Fibroblast of mammary gland (primary cell): Measurements from ENCODE around the gene PLA2G4B.

Experiments used
- DNase-seq: peaks from one replicate; pipeline ENCODE4 v3.0.0-alpha.2; 2010; ENCODE audit warnings: low read depth
- H3K4me3 ChIP-seq: 2 replicates; pipeline ENCODE4 v1.5.1; 2011; ENCODE audit warnings: low read depth, mild to moderate bottlenecking, low read length, moderate library complexity; ENCODE audit not compliant: control insufficient read depth
- TF ChIP-seq, protein P1 (sequence below): conservative IDR thresholded peaks from 2 replicates; pipeline ENCODE4 v1.5.1; 2011; ENCODE audit warnings: low read depth, low read length, inconsistent platforms; ENCODE audit not compliant: control insufficient read depth, insufficient read depth

PLA2G4B gene

DNA sequence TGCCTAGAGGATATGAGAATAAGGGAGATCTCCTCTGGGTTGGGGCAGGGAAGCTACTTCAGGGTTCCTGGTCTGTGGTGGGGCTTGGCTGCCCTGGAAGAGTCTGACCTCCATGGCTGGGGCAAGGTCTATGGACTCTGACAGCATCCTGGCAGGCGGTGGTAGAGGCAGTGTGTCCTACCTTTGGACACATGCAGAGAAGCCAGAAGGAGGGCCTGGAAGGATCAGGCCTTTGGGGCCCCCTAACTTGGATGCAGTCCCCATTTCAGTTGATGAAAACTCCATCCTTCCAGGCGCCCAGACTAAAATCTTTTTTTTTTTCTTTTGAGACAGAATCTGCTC lies 44.8 kb downstream of the PLA2G4B start:
- TF ChIP-seq, protein P1, sequence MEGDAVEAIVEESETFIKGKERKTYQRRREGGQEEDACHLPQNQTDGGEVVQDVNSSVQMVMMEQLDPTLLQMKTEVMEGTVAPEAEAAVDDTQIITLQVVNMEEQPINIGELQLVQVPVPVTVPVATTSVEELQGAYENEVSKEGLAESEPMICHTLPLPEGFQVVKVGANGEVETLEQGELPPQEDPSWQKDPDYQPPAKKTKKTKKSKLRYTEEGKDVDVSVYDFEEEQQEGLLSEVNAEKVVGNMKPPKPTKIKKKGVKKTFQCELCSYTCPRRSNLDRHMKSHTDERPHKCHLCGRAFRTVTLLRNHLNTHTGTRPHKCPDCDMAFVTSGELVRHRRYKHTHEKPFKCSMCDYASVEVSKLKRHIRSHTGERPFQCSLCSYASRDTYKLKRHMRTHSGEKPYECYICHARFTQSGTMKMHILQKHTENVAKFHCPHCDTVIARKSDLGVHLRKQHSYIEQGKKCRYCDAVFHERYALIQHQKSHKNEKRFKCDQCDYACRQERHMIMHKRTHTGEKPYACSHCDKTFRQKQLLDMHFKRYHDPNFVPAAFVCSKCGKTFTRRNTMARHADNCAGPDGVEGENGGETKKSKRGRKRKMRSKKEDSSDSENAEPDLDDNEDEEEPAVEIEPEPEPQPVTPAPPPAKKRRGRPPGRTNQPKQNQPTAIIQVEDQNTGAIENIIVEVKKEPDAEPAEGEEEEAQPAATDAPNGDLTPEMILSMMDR = no peak
- DNase-seq = no peak
- H3K4me3 ChIP-seq = no peak overlapping the region

DNA sequence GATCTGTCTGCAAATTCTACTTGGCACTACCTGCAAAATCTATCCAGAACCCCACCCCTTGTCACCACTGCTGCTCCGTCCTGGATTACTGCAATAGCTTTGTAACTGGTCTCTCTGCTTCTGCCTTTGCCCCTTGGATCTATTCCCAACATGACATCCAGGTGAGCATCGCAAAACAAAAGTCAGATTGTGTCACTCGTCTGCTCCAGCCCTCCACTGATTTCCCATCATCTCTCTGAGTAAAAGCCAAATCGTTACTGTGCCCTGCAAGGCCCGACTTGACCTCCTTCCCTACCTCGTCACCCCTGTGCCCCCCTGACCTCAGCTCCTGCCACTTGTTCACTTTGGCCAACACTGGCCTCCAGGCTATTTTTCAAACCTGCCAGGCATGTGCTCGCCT lies 45.8 kb downstream of the PLA2G4B start:
- H3K4me3 ChIP-seq = no peak overlapping the region
- DNase-seq = no peak
- TF ChIP-seq, protein P1 = no peak

DNA sequence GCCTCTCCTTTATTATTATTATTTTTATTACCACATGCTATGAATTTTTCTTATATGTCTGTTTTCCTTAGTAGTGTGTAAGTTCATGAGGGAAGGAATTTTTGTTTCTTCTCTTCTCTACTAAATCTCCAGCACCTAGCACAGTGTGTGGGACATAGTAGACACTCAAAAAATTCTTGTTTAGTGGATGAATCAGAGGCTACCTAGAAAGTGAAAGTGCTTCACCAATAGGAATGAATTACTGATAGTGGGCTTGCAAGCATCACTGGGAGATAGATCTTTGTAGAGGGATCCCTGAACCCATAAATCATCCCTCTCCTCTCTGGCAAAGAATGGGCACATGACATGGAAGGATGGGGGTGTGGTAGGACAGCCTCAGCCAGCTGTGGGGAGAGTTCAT lies 46.7 kb downstream of the PLA2G4B start:
- TF ChIP-seq, protein P1 = no peak
- no peak for DNase-seq
- H3K4me3 ChIP-seq = no peak overlapping the region

DNA sequence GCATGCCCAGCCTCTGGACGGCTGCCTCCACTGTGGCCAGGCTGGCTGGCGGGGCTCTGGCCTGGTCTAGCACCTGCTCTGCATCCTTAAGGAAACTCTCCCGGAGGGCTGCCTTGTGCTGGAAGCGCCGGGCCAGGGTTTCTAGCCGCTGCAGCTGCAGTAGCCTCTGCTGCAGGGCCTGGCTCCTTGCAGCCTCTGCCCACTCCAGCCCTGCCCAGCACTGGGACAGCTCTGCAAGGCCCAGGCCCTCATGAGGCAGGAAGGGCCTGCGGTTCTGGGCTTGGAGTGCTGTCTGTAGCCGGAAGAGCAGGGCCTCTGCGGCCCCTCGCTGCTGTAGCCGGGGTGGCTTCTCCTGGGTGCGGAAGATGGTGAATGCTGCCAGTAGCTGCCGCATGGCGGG lies 47.2 kb downstream of the PLA2G4B start:
- H3K4me3 ChIP-seq = no peak overlapping the region
- no peak for DNase-seq
- TF ChIP-seq, protein P1 = no peak

DNA sequence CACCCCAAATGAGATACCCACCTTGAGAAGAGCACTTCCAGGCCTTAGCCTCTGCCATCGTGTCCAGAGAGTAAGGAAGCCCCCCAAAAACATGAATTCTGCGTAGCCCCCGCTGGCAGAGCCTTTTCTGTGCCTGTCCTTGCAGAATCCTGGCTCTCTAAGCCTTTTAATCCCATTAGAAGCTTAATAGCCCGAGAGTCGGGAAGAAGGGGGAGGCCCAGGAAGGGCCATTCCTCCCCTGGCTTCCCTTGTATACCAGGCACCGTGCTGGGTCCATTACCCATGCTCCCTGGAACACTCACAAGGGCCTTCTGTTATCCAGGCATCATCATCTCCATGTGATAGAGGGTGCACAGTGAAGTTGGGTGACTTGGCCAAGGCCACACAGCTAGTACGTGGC lies 48.1 kb downstream of the PLA2G4B start:
- DNase-seq = no peak
- no peak overlapping the region for H3K4me3 ChIP-seq
- TF ChIP-seq, protein P1 = no peak

DNA sequence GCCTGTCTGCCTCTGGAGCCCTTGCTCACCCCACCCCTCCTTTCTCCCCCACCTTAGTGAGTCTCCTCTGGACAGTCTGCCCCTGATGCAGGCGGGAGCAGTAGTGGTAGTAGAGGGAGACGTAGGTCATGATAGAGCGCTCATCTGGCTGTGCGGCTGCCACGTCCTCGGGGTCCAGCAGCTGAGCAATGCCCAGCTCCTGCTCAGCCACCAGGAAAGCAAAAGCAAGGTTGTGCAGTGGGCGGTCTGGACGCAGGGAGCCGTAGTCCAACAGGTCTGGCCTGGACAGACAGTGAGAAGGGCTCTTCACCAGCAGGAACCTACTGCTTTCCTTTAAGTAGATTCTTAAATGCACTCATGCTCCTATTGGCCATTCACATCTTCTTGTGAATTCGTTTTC lies 48.5 kb downstream of the PLA2G4B start:
- TF ChIP-seq, protein P1 = no peak
- no peak overlapping the region for H3K4me3 ChIP-seq
- no peak for DNase-seq

DNA sequence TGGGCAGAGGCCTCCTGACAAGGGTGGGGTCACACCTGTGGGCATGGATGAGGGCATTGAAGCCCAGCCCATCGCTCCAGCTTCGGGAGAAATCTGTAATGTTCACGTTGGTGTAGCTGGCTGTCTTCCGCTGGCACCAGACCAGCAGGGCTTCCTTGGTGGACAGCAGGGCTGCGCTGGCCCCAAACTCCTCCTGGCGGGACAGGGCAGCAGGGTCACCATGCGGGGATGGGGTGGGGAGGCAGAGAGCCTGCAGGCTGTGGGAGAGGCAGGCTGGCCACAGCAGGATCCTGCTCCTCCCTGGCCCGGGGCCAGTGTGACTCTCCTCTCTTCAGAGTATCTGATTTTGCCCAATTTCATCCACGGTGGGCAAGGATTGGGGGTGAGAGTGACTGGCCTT lies 49.2 kb downstream of the PLA2G4B start:
- H3K4me3 ChIP-seq = no peak overlapping the region
- DNase-seq = no peak
- TF ChIP-seq, protein P1 = no peak
